SHP77 treated with DMSO at 0.1 percent for 48 hours (cell line): Measurements from ENCODE around the gene UPF1.

ENCODE experiments used
- DNase-seq: peaks from one replicate; lab custom pipeline; 2025; lab: John Stamatoyannopoulos, UW

The UPF1 gene

DNA sequence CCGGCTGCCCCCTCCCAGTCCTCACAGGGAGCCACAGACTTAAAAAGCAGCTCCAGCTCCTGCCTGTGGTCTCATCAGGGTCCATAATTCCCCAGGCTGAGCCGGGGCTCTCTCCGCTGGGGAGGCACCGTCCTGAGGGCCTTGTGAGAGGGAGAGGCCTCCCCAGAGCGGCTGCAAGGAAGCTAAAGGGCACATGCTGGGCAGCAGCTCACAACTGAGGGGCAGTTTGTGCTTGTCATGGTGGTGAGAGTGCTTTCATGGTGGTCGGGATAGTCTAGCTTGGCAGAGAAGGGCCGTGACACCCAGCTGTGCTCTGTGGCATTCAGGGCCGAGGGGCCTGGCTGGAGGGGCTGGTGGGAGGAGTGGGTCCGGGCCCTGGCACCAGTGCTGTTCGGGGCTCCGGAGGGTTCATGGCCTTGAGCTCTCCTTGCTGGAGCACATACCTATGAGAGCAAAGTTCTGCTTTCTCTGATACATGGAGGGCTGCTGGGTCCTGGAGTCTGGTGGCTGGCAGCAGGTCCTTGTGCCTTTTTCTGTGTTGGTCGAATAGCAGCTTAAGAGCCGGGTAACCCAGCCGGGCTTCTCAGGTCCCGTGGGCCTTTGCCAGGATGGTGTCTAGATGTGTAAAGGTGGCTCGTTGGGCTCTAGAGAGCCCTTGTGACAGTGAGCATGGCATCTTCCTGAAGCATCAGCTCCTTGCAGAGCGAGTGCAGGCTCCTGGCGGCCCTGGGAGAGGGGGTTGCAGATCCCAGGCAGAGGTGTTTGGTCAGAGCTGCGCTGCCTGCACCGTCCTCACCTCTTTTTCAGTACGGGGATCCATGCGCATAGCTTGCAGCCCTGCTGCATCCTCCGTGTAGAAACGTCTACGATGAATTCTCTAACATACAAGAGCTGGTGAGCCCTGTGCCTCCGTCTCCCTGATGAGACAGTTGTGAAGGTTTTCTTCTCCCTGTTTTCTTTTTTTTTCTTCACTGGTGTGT, 8.8 kb downstream of the UPF1 start:
- no peak for DNase-seq

DNA sequence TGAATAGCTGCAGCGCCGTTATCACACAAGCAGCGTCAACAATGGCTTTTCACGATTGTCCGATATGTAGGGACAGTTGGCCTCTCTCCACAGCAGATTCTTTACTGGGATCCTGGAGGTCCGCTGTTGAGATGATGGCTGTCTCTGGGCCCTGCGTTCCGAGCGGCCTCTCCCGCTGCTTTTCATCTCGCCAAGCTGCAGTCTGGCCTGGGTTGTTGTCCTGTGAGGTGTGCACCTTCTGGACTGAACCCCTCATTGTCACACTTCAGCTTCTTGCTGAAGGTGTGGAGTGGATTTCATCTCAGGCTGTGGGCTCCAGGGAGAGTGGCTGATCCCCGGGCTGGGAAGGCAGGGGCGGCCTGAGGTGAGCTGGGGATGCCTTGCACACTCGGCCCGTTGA, 9.6 kb downstream of the UPF1 start:
- DNase-seq: no peak

DNA sequence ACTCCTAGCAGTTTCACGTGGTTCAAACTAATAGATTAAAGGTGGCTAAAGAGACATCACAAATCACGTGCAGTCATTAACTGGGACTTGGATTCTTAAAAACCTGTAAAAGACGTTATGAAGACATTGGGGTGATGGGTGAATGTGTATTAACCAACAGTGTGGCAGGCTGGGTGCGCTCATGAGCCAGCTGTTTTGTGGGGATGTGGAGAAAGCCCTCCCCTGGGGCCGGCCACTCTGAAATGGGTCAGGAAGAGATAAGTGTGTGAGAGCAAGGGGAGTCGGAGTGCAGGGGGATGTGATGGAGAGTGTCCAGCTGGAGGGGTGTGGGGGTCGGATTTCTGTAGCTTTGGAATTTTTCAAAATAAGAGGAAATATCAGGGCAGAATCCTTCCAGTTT, 10.4 kb downstream of the UPF1 start:
- DNase-seq: no peak

DNA sequence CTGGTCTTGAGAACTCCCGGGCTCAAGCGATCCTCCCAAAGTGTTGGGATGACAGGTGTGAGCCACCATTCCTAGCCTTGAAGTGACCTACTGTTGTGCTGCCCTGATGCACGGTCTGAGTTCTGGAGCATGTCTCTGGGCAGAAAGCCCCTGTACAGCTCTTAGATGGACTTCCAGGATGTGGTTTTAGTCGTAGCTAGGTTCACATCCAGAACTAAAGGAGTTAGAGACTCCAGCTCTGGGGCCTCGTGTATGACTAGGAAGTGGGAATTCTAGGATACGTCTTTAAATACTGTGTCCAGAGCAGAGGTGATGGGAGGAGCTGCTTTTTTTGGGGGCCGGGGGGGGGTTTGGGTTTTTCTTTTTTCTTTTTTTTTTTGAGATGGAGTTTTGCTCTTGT, 12.2 kb downstream of the UPF1 start:
- DNase-seq: no peak

DNA sequence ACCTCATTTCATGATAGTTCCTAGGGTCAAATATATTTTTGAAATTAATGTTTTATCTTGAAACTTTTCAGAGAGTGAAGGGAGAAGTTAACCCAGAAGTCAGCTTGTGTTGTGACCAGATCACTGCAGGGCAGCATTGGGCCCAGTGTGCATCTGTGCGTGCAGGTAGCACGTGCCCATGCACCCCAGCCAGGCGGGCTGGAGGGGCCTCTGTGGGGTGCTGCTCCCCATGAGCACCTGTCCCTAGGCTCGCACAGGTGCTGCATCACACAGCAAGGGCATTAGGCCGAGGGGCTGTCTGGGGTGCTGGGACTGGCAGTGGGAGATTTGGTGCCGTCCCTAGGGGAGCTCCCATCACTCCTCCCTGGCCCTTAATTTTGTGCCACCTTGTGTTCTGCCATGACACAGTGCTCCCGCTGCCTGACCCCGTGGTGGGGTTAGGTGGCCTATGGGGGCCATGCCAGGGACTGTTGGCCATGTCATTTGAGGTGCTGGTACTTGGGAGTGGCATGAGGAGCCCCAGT, 13.1 kb downstream of the UPF1 start:
- no peak for DNase-seq

DNA sequence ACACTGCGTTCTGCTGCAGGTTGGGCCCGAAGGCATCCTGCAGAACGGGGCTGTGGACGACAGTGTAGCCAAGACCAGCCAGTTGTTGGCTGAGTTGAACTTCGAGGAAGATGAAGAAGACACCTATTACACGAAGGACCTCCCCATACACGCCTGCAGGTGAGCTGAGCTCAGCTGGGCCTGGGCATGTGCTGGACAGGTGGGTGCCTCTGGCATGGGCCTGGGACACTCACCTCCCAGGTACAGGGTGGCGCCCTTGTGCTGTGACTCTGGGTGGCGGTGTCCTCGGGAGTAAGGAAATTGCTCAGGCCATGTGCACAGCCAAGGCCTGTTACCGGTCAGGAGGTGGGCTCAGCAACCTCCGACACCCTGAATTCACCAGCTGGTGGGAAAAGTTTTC, 14.2 kb downstream of the UPF1 start:
- no peak for DNase-seq

DNA sequence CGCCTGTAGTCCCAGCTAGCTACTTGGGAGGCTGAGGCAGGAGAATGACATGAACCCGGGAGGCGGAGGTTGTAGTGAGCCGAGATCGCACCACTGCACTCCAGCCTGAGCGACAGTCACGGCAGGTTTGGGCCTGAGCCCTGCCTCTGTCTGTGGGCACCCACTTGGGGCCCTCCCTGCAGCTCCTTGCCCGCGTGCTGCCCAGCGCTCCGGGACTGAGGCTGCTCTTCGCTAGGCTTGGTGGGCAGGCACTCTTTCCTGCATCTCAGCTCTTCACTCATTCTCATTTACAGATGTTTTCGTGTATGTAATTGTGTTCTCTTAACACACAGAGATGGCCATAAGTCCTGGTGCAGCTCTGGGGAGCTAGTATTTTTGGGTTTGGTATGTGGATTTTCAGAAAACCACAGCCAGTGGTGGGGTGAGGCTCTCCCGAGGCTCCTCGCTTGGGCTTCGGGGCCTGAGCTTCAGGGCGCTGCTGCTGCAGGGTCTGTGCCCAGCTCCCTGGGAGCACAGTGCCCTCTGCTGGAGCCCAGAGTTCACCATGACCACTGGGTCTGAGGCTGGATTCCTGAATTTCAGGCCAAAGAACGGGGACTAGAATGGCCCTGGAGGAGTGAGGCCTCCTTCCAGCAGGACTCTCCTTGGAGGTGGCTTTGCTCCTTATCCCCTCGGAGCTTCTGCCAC, 15.2 kb downstream of the UPF1 start:
- peak; percentile 3 for DNase-seq

DNA sequence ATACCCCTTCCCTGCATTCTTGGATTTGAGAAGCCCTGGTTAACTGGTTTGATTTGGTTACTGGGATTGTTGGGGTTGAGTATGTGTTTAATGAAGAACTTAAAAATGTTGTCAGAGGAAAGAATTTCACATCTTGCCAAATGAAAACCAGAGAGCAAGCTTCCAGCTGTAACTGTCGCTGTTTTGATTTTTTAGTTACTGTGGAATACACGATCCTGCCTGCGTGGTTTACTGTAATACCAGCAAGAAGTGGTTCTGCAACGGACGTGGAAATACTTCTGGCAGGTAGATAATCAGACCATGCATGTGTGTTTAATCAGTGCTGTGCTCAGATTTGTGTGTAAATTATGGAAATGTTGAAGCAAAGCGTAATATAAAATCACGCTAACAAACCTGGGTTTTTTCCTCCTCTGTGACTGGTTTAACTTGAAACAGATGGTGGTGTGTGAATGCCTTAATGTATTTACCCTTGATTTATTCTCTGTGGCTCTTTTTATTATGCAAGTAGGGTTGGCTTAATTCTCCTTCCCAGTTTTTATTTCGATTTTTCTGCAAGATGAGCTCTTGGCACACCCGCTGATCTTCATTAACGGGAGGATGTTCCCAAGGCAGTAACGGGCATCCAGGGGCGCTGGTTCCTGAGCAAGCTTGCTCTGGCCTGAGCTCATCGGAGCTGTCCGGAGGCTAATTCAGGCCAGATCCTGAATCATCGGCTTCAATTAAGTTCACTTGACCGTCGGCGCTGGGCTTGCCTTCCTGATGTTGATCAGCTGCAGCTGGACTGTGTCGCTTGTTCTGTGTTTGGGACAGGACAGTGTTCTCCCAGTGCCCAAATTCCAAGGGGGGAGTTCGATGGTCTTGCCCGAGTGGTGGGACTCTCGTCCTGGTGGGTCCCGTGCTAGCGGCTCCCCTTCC, 16.0 kb downstream of the UPF1 start:
- no peak for DNase-seq

DNA sequence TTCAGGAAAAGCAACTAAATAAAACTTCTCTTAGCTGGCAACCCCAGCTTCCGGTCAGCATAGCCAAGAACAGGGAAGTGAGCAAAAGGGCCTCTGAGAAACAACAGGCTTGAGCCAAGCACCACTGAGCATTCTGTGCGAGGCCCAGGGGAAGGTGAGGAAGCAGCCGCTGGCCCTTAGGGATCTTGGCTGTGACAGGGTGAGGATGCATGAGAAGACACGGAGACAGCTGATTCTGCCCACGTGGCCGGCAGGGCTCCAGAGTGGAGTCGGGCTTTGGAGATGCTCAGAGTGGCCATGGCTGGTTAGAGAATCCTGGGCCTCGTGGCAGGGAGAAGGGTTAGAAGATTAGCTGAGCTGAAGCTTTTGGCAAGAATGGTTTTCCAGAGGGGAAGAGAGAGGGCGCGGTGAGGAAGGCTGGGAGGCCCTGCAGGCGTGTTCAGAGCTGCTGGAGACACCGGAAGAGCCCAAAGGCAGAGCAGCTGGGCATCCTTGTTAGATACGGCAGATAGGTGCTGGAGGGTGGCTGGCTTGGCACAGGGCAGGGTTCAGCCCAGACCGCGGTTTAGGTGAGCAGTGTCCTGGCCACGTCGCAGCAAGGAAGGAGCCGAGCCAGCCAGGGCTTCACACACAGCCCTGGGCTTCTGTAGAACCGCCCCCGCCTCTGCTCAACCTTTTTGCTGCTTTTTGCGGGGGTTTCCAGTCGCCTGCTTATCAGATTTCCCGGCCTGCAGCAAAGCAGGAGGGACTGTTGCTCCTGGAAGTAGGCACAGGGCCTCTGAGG, 17.3 kb downstream of the UPF1 start:
- no peak for DNase-seq

DNA sequence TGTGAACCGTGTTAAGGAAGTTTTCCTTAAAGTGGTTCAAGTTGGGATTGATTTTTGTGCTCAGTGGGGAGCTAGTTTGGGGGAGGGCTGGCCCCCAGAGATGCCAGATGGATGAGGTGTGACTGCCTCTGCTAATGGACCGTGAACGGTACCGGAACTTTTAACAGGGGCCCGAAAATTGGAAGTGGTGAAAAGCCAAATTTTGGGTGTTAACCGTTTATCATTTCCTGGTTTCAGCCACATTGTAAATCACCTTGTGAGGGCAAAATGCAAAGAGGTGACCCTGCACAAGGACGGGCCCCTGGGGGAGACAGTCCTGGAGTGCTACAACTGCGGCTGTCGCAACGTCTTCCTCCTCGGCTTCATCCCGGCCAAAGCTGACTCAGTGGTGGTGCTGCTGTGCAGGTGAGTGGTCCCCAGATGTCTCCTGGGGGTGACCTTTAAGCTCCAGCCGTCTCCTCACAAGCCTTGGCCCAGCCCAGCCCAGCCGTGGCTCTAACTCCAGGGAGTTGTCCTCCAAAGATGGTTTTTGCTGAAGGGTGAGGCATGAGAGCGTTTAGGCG, 18.2 kb downstream of the UPF1 start:
- DNase-seq: no peak

DNA sequence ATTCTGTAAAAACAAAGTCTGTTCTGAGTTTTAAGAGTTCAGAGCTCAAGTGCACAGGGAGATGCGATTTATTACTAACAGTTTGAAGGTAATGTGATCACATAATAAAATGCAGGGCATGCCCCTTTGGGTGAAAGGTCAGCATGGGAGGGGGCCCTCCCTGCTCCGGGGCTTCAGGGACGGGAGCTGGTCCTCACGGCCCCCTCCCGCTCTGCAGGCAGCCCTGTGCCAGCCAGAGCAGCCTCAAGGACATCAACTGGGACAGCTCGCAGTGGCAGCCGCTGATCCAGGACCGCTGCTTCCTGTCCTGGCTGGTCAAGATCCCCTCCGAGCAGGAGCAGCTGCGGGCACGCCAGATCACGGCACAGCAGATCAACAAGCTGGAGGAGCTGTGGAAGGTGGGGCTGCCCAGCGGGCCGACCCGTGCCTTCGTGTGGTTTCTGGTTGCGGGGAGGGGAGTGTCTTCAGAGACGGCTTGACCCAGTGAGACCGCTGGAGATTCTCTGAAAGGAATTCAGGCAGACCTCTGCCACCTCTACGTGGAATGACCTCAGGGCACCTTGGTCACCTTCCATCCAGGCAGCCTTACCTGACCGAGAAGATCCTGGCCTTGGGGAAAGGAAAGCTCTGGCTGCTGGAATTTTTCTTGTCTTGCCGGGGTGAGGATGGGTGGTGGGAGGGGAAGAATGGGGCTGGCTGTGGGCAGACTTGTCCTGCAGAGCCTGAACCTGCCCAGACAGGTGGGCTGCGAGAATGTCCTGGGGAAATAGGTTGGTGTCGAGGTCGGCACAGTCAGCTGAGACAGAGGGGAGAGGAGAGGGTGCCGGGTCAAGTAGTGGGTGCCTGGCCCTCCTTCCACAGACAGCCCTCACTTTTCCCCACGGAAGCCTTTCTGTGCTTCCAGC, 19.0 kb downstream of the UPF1 start:
- DNase-seq: no peak

DNA sequence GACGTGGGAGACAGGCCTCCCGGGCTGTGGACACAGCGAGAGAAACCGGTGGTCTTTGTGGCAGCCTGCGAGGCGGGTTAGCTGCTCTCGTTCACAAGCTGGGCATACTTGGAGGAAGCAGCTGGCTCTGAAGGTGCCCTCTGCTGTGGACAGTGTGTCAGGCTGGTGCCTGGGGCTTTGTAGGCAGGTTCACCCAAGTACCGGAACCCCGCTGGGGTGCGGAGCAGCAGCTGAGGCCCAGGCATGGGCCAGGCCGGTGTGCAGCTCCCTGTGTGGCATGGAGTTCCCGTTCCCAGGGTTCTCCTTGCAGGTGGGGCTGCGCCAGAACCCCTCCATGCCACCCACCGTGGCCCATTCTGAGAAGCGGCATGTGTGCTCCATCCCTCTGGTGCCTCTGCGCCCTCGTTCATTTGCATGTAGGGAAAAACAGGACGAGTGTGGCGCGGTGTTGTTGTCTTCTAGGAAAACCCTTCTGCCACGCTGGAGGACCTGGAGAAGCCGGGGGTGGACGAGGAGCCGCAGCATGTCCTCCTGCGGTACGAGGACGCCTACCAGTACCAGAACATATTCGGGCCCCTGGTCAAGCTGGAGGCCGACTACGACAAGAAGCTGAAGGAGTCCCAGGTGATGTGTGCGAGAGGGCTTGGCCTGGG, 20.0 kb downstream of the UPF1 start:
- DNase-seq: no peak

DNA sequence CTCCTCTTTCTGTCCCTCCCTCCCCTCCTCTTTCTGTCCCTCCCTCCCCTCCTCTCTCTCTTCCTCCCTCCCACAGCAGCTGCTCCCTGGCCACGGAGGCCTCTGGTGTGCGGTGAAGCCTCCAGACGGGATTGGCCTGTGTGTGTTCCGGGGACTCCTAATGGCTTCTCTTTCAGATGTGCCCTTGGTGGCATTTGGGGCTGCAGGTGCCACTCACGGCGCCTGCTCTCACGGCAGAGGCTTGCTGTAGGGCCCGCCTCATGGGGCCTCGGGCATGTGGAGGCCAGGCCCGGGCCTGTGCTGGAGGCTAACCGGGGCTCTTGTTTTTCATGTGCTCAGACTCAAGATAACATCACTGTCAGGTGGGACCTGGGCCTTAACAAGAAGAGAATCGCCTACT, 20.9 kb downstream of the UPF1 start:
- DNase-seq: no peak

DNA sequence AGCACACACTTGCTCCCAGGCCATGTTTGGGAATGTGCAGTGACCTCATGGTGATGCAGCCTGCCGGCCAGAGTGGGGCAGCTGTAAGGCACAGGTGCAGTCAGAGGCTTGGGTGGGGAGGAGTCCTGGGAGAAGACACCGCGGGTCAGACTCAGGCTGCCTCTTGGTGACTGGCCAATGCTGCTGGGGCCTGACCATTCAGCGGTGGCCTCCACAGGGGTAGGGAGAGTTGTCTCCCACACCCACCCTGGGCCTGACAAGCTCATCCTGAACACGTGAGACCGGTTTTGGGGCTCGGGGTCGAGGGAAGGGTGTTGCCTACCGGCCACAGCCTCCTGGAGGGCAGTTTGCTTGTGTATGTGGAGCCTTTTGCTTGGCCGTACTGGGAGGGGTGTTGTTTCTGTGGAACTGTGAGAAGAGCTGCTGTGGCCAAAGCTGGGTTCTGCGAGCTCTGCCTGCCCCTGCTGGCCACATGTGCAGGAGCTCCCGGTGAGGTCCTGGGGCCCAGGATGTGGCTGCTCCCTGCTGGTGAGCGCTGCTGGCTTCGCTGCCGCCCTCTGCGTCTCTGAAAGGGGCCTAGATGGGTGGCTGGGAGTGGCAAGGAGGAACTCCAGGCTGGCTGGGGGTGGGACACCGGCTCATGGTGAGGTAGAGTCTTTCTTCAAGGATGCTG, 22.1 kb downstream of the UPF1 start:
- no peak for DNase-seq

DNA sequence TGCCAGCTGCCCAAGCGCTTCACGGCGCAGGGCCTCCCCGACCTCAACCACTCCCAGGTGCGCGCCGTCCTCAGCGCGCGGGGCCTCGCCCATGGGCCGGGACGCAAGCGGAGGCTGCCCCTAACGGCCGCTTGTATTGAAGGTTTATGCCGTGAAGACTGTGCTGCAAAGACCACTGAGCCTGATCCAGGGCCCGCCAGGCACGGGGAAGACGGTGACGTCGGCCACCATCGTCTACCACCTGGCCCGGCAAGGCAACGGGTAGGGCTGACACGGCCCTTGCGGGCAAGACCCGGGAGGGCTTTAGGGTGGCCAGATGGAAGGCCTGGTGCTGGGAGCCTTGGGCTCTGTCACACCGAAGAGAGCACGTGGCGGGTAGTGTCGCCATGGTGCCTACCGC, 23.2 kb downstream of the UPF1 start:
- no peak for DNase-seq

DNA sequence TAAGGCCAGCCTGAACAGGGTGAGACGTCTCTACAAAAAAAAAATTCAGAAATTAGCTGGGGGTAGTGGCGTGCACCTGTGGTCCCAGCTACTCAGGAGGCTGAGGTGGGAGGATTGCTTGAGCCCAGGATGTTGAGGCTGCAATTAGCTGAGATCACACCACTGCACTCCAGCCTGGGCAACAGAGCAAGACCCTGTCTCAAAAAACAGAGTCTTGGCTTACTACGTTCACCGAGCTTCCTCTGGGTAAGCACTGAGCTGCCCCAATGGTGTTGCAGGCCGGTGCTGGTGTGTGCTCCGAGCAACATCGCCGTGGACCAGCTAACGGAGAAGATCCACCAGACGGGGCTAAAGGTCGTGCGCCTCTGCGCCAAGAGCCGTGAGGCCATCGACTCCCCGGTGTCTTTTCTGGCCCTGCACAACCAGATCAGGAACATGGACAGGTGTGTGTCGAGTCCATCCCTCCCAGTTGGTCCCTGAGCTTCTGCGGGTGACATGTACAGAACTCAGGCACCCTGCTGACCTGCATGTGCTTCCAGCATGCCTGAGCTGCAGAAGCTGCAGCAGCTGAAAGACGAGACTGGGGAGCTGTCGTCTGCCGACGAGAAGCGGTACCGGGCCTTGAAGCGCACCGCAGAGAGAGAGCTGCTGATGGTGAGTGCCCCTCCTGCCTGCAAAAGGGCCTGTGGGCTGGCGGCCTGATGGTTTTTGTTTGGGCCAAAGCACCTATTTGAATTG, 24.1 kb downstream of the UPF1 start:
- DNase-seq: no peak

DNA sequence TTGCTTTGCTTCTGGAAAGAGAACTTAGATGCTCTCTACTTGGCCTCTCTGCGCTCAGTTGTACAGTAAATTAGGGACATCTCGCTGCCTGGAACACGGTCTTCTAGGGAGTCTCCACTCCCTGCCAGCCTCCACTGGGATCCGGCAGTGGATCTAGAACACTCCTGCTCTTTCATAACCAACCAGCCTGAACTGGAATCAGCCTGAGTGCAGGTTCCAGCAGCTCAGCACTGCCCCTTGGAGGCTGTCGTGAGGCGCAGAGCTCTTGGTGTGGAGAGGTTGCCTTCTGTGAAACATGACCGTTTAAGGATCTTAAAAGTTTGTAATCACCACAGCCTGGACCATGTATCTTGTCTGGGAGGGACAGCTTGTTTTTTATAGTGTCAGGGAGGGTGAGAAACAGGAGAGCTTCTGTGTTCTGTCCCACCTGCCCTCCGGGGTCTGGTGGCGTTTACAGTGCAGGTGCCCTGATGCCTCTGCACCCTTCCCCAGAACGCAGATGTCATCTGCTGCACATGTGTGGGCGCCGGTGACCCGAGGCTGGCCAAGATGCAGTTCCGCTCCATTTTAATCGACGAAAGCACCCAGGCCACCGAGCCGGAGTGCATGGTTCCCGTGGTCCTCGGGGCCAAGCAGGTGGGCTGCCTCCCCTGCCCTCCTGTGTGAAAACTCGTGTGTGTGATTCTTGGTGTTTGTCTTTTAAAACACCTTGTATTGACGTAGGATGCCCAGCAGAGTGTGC, 24.8 kb downstream of the UPF1 start:
- peak; percentile 1 for DNase-seq
